Activated CD4-positive, alpha-beta memory T cell treated with anti-CD3 and anti-CD28 coated beads, Interleukin-2, amount 10 ng/mL, durations not matched to agents 7 days and 5 days (primary cell): ENCODE measurements around the gene KIF18B. TPM values are rescaled to one million over a fixed set of nuclear protein-coding genes. Genes with fewer than 3 reads are reported as not detected.

ENCODE experiments used
- CTCF ChIA-PET: fragments of 350-600 bp; sonication (Branson Sonifier 250); formaldehyde crosslinking; loops from one replicate; lab custom pipeline; 2021; ENCODE audit warnings: antibody characterized with exemption, inconsistent platforms; lab: Charles Lee
- POLR2A ChIA-PET: fragments of 350-600 bp; sonication (Branson Sonifier 250); formaldehyde crosslinking; loops from one replicate; lab custom pipeline; 2021; ENCODE audit warnings: antibody characterized with exemption; lab: Charles Lee
- DNase-seq: peaks from one replicate; pipeline ENCODE4 v3.0.0-alpha.2; 2020
- H3K27ac Mint-ChIP-seq: one replicate; pipeline ENCODE4 v1.8.0; 2021; ENCODE audit warnings: mild to moderate bottlenecking, mixed read lengths
- H3K27me3 Mint-ChIP-seq: one replicate; pipeline ENCODE4 v1.8.0; 2021; ENCODE audit warnings: mixed read lengths
- H3K36me3 Mint-ChIP-seq: one replicate; pipeline ENCODE4 v1.8.0; 2021; ENCODE audit warnings: low read depth, mixed read lengths
- H3K4me1 Mint-ChIP-seq: one replicate; pipeline ENCODE4 v1.8.0; 2021; ENCODE audit warnings: mixed read lengths
- H3K4me3 Mint-ChIP-seq: one replicate; pipeline ENCODE4 v1.8.0; 2021; ENCODE audit warnings: mild to moderate bottlenecking, mixed read lengths
- H3K9me3 Mint-ChIP-seq: one replicate; pipeline ENCODE4 v1.8.0; 2021; ENCODE audit warnings: mixed read lengths
- total RNA-seq, 2 experiments: library from RNA; stranded (reverse); gene quantifications; one replicate each; pipeline ENCODE4 v1.2.3, GENCODE V29; 2021

The KIF18B gene
- total RNA-seq, 2 experiments from 2014 or later = 66.9 to 67.9 TPM

- Mint-ChIP-seq H3K27me3 (peaks cover 16% of the 10 kb centered on the region), H3K4me1 (peaks cover 15% of the 10 kb centered on the region), H3K4me3 (no peak overlapping the region), H3K9me3 (no peaks in the 10 kb centered on the region), H3K36me3 (no peaks in the 10 kb centered on the region), H3K27ac (no peak overlapping the region)
- ChIA-PET CTCF (interaction anchor here (1.5 kb wide), 1 partner anchor 232 kb away, joined by 5 read pairs; the partner anchor contains the start of gene ACBD4), POLR2A (no interaction called here)
- DNase-seq = no peak
Observed at GRCh38 chr17:44903012-44903685, 44.4 kb downstream of the KIF18B start.

DNA sequence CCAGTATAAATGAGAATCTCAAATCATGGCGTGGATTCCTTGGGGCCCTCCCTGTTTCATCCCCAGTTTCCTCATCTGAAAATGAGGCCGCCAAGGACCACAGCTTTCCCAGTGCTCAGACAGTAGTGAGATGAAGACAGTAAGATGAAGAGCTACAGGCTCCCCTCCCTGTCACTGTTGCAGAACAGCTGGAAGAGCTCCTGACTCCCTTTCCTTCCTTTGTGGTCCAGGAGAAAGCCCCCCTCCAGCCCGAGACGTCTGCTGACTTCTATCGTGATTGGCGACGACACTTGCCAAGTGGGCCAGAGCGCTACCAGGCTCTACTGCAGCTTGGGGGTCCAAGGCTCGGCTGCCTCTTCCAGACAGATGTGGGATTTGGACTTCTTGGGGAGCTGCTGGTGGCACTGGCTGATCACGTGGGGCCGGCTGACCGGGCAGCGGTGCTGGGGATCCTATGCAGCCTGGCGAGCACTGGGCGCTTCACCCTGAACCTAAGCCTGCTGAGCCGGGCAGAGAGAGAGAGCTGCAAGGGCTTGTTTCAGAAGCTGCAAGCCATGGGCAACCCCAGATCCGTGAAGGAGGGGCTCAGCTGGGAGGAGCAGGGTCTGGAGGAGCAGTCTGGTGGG, 45.3 kb downstream of the KIF18B start:
- Mint-ChIP-seq H3K27me3 (peaks cover 16% of the 10 kb centered on the region), H3K9me3 (no peaks in the 10 kb centered on the region), H3K36me3 (no peaks in the 10 kb centered on the region), H3K27ac (no peak overlapping the region), H3K4me3 (no peak overlapping the region), H3K4me1 (peaks cover 19% of the 10 kb centered on the region)
- DNase-seq = no peak
- ChIA-PET POLR2A (interaction anchor here (1.6 kb wide), 1 partner anchor 24 kb away, joined by 3 read pairs; no protein-coding TSS in a partner anchor), CTCF (interaction anchor here (0.5 to 1.5 kb wide), 2 partner anchors 233 to 1141 kb away, joined by 3 to 5 read pairs; partner anchors contain the start of gene ACBD4)

DNA sequence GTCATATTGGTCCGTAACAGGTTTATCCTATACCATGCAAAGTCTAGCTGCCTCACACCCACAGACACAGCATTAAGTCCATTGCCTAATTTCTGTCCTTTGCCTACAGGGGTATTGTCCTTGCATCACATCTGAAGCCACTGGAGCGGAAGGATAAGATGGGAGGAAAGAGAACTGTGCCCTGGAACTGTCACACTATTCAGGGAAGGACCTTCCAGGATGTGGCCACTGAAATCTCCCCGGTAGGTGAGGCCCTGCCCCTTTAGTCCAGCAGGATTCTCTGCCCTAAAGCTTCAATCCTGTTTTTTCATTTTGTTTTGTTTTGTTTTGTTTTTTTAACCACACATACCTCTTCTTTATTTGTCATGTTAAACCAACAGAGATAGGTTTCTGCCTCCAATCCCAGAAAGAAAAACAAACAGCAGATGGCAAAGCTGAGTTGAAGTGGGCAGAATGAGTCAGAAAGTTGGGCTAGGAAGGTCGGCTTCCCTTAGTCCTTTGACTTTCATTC, 46.1 kb downstream of the KIF18B start:
- Mint-ChIP-seq H3K27me3 (peaks cover 15% of the 10 kb centered on the region), H3K4me1 (peaks cover 21% of the 10 kb centered on the region), H3K36me3 (no peaks in the 10 kb centered on the region), H3K27ac (no peak overlapping the region), H3K9me3 (no peaks in the 10 kb centered on the region), H3K4me3 (no peak overlapping the region)
- DNase-seq = no peak
- ChIA-PET POLR2A (interaction anchor here (1.6 kb wide), 1 partner anchor 25 kb away, joined by 3 read pairs; no protein-coding TSS in a partner anchor), CTCF (interaction anchor here (1.1 to 1.5 kb wide), 1 partner anchor 234 kb away, joined by 3 to 5 read pairs; the partner anchor contains the start of gene ACBD4)

DNA sequence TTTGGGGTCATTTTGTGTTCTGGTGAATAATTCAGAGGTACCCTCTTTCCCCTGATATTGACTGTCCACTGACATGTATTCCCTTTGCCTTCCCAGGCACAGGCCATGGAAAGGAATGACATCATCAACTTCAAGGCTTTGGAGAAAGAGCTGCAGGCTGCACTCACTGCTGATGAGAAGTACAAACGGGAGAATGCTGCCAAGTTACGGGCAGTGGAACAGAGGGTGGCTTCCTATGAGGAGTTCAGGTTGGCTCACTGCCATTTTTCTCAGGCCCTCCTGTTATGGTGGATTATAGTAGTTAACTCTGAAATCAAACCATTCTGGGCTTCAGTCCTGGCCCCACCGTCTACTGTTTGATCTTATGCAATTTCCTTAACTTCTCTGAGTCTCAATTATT, 46.7 kb downstream of the KIF18B start:
- POLR2A ChIA-PET = interaction anchor here (2.7 kb wide), 1 partner anchor 46 kb away, joined by 14 read pairs; the partner anchor contains the start of gene KIF18B
- peaks cover 25% of the 10 kb centered on the region for H3K4me1 Mint-ChIP-seq
- no peak overlapping the region for H3K27ac Mint-ChIP-seq
- peaks cover 11% of the 10 kb centered on the region for H3K27me3 Mint-ChIP-seq
- H3K4me3 Mint-ChIP-seq = no peak overlapping the region
- peaks cover 4% of the 10 kb centered on the region for H3K36me3 Mint-ChIP-seq
- no peaks in the 10 kb centered on the region for H3K9me3 Mint-ChIP-seq
- no peak for DNase-seq
- CTCF ChIA-PET = interaction anchor here (1.1 kb wide), 1 partner anchor 234 kb away, joined by 3 read pairs; the partner anchor contains the start of gene ACBD4

GRCh38 chr17:44899074-44899782, 48.3 kb downstream of the KIF18B start, which contains the start of gene EFTUD2:
Gene EFTUD2, minus strand, starts transcription at chr17:44899445. Its CDS starts 4,924 bp downstream, at chr17:44894521.
- POLR2A ChIA-PET = interaction anchor here (0.6 to 2.7 kb wide), 31 partner anchors 10 to 677 kb away, joined by 3 to 15 read pairs (median 4); partner anchors contain the start of genes C1QL1, DBF4B, DCAKD and HEXIM1
- Mint-ChIP-seq H3K27me3 (peaks cover 11% of the 10 kb centered on the region), H3K36me3 (peaks cover 12% of the 10 kb centered on the region), H3K9me3 (no peaks in the 10 kb centered on the region), H3K27ac (peak within 1 kb of the TSS; percentile 95), H3K4me3 (peak within 1 kb of the TSS; percentile 87), H3K4me1 (peaks cover 26% of the 10 kb centered on the region)
- DNase-seq = peak; percentile 92
- CTCF ChIA-PET = interaction anchor here (0.6 to 1.6 kb wide), 8 partner anchors 9 to 236 kb away, joined by 3 to 5 read pairs (median 3); partner anchors contain the start of gene ACBD4

DNA sequence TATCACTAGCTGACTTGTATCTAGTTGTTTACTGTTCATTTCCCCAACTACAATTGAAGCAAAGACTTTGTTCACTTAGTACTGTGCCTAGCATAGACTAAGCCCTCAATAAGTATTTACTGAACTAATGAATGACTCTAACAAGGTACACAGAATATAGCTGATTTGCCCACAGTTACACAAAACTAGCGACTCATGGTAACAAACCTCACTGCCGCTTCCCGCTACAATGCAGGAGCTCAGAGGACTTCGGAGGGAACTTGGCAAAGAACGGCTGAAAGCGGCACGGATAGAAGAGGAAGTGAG, 48.9 kb downstream of the KIF18B start:
- Mint-ChIP-seq H3K27me3 (peaks cover 11% of the 10 kb centered on the region), H3K36me3 (peaks cover 12% of the 10 kb centered on the region), H3K9me3 (no peaks in the 10 kb centered on the region), H3K4me1 (peaks cover 26% of the 10 kb centered on the region), H3K4me3 (peak overlapping the region; percentile 87), H3K27ac (peak overlapping the region; percentile 95)
- ChIA-PET POLR2A (interaction anchor here (0.6 to 2.7 kb wide), 27 partner anchors 9 to 677 kb away, joined by 3 to 15 read pairs (median 4); partner anchors contain the start of genes C1QL1, DBF4B, HEXIM1 and HEXIM2), CTCF (interaction anchor here (0.6 to 1.6 kb wide), 8 partner anchors 9 to 237 kb away, joined by 3 to 5 read pairs (median 3); partner anchors contain the start of gene ACBD4)
- DNase-seq = no peak

GRCh38 chr17:44894642-44895041, 52.9 kb downstream of the KIF18B start:
- ChIA-PET POLR2A (no interaction called here), CTCF (interaction anchor here (0.6 to 1.7 kb wide), 2 partner anchors 16 to 26 kb away, joined by 3 to 5 read pairs; no protein-coding TSS in a partner anchor)
- Mint-ChIP-seq H3K27ac (no peak overlapping the region), H3K36me3 (peaks cover 26% of the 10 kb centered on the region), H3K27me3 (no peaks in the 10 kb centered on the region), H3K4me3 (no peak overlapping the region), H3K4me1 (peaks cover 26% of the 10 kb centered on the region), H3K9me3 (no peaks in the 10 kb centered on the region)
- no peak for DNase-seq

DNA sequence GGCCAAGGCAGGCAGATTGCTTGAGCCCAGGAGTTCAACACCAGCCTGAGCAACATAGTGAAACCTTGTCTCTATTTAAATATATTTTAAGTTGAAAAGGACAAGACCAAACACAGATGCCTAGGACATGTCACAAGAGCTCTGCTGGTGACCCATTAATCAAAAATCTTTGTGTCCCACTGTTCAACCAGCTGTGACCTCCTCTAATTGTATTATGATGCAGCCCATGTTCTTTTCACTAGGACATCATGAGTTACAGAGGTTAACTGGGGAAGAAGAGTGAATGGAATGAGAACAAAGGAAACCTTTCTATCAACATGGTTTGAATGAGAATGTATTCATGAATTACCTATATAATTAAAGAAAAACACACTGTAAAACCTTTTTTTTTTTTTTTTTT, 55.3 kb downstream of the KIF18B start:
- no peak for DNase-seq
- H3K36me3 Mint-ChIP-seq = peaks cover 26% of the 10 kb centered on the region
- H3K27me3 Mint-ChIP-seq = no peaks in the 10 kb centered on the region
- ChIA-PET POLR2A (no interaction called here), CTCF (interaction anchor here (0.8 to 1.9 kb wide), 2 partner anchors 8 to 13 kb away, joined by 3 to 6 read pairs; no protein-coding TSS in a partner anchor)
- no peak overlapping the region for H3K4me3 Mint-ChIP-seq
- H3K4me1 Mint-ChIP-seq = peaks cover 14% of the 10 kb centered on the region
- H3K27ac Mint-ChIP-seq = no peak overlapping the region
- no peaks in the 10 kb centered on the region for H3K9me3 Mint-ChIP-seq

DNA sequence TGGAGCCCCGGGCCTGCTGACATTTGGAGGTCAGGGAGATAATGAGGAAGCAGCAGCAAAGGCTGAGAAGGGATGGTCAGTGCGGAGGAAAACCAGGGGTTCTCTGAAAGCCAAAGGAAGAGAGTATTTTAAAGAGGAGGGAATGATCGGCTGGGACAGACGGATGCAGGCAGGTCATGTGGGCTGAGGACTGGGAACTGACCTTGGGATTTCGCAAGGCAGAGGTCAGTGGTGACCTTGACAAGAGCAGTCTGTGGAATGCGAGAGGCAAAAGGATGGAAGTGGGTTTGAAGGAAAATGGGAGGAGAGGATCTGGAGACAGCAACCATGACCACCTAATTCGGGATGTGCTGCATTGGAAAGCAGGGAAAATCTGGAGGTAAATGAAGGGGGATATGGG, 58.6 kb downstream of the KIF18B start:
- DNase-seq = no peak
- ChIA-PET POLR2A (interaction anchor here (1.2 kb wide), 2 partner anchors 10 kb away, joined by 5 read pairs; partner anchors contain the start of gene EFTUD2), CTCF (interaction anchor here (1.0 kb wide), 1 partner anchor 11 kb away, joined by 3 read pairs; no protein-coding TSS in a partner anchor)
- no peaks in the 10 kb centered on the region for H3K27me3 Mint-ChIP-seq
- H3K4me3 Mint-ChIP-seq = no peak overlapping the region
- H3K9me3 Mint-ChIP-seq = no peaks in the 10 kb centered on the region
- no peak overlapping the region for H3K27ac Mint-ChIP-seq
- peaks cover 12% of the 10 kb centered on the region for H3K4me1 Mint-ChIP-seq
- peaks cover 33% of the 10 kb centered on the region for H3K36me3 Mint-ChIP-seq

DNA sequence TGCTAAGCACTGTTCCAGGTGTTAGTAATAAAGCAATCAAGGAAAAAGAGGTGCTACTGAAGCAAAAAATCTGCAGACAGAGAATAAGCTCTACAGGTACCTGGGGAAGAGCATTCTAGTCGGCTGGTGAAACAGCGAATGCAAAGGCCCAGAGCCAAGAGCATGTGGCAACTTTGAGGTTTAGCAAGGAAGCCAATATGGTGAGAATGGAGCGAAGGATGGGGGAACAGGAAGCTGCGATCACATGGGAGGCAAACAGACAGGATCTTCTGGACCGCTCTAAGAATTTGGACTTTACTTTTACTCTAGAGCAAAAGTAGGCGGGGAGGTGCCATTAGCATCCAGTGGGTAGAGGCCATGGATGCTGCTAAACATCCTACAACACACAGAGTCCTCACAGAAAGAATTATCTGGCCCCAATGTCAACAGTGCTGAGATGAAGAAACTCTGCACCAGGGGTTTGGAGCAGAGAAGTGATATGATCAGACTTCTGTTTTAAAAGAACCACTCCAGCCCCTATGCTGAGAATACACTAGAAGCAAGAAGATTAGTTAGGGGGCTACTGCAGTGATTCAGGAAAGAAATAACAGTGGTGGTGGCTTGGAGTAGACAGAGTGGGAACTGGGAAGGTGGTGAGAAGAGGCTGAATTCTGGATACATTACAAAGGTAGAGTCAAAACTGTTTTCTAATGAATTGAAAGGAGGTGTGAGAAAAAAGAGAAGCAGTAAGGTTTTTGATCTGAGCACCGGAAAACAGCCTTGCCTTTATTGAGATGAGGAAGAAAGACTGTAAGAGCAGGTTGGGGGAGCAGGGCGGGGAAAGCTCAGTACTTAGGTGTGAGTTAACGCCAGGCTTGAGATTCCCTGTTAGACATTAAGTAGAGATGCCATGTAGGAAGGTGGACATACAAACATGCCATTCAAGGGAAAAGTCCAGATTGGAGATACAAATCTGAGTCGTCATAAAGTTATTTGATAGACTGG, 59.3 kb downstream of the KIF18B start:
- peak; percentile 24 for DNase-seq
- no peaks in the 10 kb centered on the region for H3K27me3 Mint-ChIP-seq
- CTCF ChIA-PET = no interaction called here
- peaks cover 35% of the 10 kb centered on the region for H3K36me3 Mint-ChIP-seq
- POLR2A ChIA-PET = interaction anchor here (0.9 to 1.2 kb wide), 2 partner anchors 10 to 21 kb away, joined by 3 to 5 read pairs; no protein-coding TSS in a partner anchor
- no peaks in the 10 kb centered on the region for H3K9me3 Mint-ChIP-seq
- H3K27ac Mint-ChIP-seq = no peak overlapping the region
- H3K4me1 Mint-ChIP-seq = peaks cover 12% of the 10 kb centered on the region
- no peak overlapping the region for H3K4me3 Mint-ChIP-seq

DNA sequence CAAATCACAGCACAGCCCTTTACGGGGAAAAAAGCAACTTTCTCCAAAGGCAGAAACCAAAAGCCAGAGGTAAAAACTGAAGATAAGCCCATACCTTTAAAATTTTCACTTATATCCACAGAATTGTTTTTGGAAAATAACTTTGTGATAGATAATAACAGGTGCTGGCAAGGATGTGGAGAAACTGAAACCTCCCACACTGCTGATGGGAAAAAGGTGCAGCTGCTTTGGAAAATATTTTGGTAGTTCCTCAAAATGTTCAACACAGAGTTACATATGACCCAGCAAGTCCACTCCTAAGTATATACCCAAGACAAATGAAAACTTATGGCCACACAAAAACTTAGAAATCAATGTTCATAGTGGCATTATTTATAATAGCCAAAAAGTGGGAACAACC, 60.6 kb downstream of the KIF18B start:
- POLR2A ChIA-PET = no interaction called here
- H3K4me1 Mint-ChIP-seq = peaks cover 11% of the 10 kb centered on the region
- H3K27me3 Mint-ChIP-seq = no peaks in the 10 kb centered on the region
- H3K27ac Mint-ChIP-seq = no peak overlapping the region
- peaks cover 45% of the 10 kb centered on the region for H3K36me3 Mint-ChIP-seq
- DNase-seq = no peak
- CTCF ChIA-PET = no interaction called here
- no peak overlapping the region for H3K4me3 Mint-ChIP-seq
- no peaks in the 10 kb centered on the region for H3K9me3 Mint-ChIP-seq
